Sigmoid colon (tissue), 4 donors: ENCODE data around the gene COL12A1.

Experiments used
- EP300 ChIP-seq, 4 donors: sonication (generic); formaldehyde crosslinking; IDR thresholded peaks; one replicate each; pipeline ENCODE4 v1.6.1; 2017; ENCODE audit warnings: antibody characterized with exemption in 4 of 4
- POLR2AphosphoS5 ChIP-seq, 4 donors: sonication (generic); formaldehyde crosslinking; IDR thresholded peaks; one replicate each; pipeline ENCODE4 v1.6.1; 2017; ENCODE audit warnings: antibody characterized with exemption in 4 of 4

- TF ChIP-seq POLR2AphosphoS5 (IDR thresholded peaks at IDR 0.05) (no peak), EP300 (IDR thresholded peaks at IDR 0.05) (no peak)
Measured at GRCh38 chr6:75178757-75179156, 27.1 kb downstream of the COL12A1 start.
